DMS53 treated with DMSO at 0.1 percent for 48 hours (cell line): ENCODE data around the gene L3MBTL3.
"Not testable (repeated sequence)": the region's sequence is repeated elsewhere in the genome, so short reads cannot be mapped to it uniquely, and the experiment has no call there.

Experiments
- DNase-seq: peaks from one replicate; lab custom pipeline; 2025; ENCODE audit not compliant: unreplicated experiment; lab: John Stamatoyannopoulos, UW

L3MBTL3 gene

GRCh38 chr6:130070792-130071191 is 52.4 kb downstream of the L3MBTL3 start:
- no peak for DNase-seq

- no peak for DNase-seq
Measured at GRCh38 chr6:130075879-130076460, 57.6 kb downstream of the L3MBTL3 start.

DNA sequence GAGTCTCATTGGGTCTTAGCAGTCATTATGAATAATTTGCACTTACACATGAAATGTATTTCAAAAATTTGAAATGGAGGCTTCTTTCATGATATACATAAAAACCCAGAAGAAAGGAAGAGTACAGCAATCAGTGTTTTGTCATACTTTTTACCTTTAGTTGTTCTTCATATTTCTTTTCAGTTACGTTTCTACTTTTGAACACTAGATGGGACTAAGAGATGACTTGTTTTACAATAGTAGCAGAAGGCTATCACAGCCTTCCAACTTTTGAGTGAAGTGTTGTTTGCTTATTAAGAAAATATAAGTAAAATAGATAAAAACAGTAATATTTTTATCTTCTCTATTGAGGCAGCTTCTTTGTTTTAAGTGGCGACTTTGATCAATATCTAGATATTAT is 58.1 kb downstream of the L3MBTL3 start:
- no peak for DNase-seq

- DNase-seq = no peak
Measured at GRCh38 chr6:130090796-130091195, 72.4 kb downstream of the L3MBTL3 start.

DNA sequence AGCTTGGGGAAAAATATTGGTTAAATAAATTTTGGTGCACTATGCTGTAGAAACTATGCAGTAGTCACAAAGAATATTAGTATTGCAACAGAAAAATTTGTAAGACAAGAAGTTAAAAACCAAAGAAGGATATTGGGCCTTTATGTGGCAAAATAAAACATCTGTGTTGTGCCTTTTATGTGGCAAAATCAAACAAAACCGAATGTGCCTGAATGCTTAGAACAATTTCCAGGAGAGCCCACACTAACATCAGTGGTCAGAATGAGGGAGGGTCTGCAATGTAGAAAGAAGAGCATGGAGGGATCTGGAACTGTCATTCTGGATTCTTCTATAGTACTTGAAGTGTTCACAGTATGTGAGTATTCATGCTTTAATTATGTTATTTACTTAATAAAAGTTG is 75.2 kb downstream of the L3MBTL3 start:
- no peak for DNase-seq

DNA sequence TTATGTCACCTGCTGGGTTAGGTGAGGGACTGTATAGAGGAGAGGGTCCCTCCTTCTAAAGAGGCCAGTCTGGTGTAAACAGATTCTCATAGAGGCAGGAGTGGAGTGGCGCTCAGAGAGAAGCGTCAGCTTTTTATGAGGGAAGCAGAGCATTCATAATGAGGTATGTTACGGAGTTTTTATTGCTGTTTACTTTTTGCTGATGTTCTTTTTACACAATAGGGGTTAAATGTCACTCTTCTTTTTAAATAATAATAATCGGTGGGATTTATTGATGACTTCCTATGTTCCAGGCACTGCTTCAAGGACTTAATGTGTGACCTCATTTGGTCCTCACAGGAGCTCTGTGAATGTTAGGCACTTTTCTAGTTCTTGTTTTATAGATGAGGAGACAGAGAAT is 79.9 kb downstream of the L3MBTL3 start:
- DNase-seq = no peak

GRCh38 chr6:130099119-130099518 is 80.7 kb downstream of the L3MBTL3 start:
- DNase-seq = no peak

DNA sequence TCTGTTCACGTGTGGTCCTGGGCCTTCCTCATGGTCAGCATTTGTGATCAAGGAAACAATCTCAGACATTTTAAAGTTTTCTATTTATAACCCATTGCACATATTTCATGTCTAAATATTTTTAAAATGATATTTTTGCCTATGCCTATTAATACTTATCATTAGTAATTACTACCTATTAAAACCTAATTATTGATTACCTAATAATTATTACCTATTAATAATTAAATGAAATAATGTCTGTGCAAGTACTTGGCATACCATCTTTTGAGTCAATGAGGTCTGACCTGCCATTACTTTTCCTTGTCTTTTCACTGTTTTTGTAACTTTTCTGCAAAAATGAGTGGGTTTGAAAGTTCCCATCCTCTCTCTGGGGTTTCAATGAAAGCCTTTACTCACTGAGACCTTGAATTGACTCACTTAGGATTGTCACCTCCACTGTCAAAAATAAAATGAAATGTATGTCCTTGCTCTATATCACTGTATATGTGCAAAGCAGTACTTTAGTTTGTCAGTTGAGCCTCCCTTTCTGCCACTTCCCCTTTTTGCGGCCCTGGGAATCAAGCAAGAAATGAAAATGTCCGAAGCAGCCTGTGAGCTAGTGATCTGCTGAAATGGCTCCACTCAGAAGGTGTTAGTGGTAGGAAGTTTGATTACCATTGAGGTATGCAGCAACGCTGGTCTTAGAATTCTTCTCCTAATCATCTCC is 87.8 kb downstream of the L3MBTL3 start:
- no peak for DNase-seq

GRCh38 chr6:130107710-130108109 is 89.3 kb downstream of the L3MBTL3 start:
- no peak for DNase-seq

DNA sequence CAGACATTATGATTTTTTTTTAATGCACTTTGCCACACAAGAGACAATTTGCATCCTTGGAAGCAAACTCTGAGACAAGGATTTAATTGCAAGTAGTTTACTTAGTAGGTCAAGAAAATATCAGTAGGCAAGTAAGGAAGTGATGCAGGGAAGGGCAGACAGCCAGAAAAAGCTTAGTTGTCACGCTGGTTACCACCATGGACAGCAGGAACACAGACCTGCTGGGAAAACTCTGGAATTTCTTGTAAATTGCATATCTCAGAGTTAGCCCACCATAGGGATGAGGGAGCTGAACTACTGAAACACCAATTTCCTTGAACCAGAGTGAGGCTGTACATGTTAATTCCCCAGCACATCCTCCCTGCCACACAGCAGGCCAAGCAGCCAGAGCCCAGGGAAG is 92.7 kb downstream of the L3MBTL3 start:
- DNase-seq = no peak

DNA sequence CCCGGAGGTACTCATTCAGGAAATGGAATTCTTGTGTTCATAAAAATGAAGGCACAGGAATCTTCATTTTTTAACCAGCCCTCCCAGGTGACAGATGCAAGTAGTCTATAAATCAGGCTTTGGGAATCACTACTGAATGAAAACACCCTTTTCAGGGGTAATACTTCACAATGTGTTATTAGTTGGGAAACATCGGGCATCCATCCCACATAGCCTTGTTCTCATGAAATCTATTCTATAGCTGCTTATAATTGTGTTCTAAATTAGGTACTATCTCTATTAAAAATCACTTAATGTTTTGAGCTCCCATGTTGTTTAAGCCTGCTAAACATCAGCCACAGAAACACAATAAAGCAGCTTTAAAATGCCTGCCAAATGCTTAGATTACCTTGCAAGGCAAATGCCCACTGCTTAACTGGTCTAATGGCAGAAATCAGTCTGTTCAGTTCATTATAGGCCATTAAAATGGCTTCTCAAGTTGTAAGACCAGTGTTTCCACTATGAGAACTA is 94.9 kb downstream of the L3MBTL3 start:
- no peak for DNase-seq

DNA sequence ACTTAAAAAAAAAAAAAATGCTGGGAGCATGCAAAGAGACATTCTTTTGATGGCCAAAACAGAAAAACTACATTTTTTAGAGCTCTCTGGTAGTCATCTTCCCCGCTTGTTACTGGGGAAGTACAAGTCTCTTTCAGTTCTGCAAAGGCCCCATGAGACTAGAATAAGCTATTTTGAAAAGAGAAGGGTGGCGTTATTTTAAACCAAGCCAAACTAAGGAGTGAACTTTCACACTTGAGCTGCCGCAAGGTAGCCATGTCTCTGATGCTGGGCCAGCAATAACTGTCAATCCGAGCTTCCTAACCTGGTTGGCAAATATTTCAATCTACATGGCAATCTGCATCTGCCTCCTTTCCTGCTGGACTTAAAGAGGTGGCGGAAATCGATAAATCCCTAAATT is 96.7 kb downstream of the L3MBTL3 start:
- no peak for DNase-seq

DNA sequence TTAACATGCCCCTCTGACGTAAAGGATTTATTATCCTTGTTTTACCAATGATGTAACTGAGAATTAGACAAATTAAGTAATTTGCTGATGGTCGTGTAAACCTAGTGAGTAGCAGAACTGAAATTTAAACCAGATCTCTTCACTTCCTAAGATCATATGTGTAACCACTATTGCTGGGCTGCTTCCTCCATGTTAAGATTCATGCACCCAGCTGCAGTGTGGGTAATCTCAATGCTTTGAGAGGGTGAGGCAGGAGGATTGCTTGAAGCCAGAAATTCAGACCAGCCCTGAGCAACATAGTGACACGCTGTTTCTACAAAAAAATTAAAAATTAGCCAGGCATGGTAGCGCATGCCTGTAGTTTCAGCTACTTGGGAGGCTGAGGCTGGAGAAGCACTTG is 97.9 kb downstream of the L3MBTL3 start:
- DNase-seq = no peak

DNA sequence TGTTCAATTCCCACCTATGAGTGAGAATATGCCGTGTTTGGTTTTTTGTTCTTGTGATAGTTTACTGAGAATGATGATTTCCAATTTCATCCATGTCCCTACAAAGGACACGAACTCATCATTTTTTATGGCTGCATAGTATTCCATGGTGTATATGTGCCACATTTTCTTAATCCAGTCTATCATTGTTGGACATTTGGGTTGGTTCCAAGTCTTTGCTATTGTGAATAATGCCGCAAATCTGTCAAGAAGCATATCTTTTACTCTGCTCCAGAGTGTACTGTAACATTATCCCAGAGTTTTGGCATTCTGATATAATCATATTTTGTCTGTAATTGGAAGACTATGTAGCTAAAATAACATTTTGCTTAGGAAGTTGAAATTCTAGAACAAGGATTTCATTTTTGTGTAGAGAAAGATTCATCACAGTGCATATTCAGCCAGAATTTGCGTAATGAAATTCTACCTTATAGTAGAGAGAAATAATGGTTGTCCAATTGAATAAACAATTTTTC is 98.9 kb downstream of the L3MBTL3 start:
- DNase-seq = not testable (repeated sequence)

- no peak for DNase-seq
Measured at GRCh38 chr6:130118236-130118635, 99.9 kb downstream of the L3MBTL3 start.

DNA sequence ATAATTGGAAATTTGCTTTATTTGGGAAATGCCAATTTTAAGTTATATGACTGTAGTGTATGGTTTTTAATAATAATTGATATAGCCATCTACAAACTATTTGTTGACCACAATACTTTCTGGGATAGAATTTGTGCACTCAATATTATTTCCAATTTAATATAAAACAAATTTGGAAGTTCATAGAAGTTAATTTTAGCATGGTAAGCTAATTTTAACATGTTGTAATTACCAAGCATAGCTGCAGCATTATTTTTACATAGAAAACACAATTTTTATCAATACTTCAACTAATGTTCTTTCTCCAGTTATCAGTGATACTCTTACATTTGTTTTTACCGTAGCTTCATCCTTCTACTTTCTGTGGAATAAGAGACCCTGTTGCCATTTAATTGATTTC is 100.8 kb downstream of the L3MBTL3 start:
- no peak for DNase-seq

GRCh38 chr6:130120731-130121130 is 102.3 kb downstream of the L3MBTL3 start:
- no peak for DNase-seq

GRCh38 chr6:130122243-130122642 is 103.9 kb downstream of the L3MBTL3 start:
- DNase-seq = no peak

DNA sequence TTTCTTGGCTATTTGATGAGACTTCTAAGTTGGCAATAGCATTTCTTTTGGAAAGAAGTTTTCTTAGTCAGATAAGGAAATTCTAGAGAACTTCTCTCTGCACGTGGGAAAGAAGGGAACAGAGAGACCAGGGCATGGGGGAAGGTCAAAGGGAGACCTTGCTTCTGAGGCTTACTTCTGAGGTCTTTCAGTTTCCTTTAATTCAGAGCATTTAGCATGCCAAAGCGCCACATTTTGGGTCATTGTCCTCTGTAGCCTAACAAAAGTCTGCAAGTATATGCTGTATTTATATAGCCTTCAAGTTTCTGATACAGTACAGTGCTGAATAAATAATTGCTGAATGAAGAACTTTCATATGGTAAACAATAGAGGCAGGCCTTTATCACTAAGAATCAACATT is 108.8 kb downstream of the L3MBTL3 start:
- DNase-seq = no peak

- DNase-seq = no peak
Measured at GRCh38 chr6:130128326-130128725, 109.9 kb downstream of the L3MBTL3 start.

DNA sequence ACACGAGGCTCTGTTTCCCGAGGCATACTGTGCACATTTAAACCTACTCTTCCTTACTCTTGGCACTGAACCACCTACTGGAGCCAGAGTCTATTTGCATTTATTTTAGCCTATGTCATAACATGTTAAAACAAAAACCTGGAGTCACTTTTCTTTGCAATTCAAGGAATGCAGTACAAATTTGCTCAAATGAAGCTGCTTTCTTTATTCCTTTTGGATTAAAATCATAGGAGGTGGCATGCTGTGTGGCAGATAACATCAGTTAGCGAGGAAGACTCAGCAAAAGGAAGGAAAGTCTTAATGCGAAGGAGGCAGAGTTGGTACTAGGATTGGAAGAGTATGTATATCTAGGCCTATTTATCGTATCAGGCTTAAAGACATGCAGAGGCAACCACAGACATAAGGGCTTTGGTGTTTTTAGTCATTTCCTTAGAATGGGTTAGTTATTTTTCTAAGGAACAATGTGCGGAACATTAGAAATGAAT is 111.4 kb downstream of the L3MBTL3 start:
- no peak for DNase-seq

- DNase-seq = no peak
Measured at GRCh38 chr6:130132286-130132701, 113.9 kb downstream of the L3MBTL3 start.
